Activated CD4-positive, alpha-beta T cell treated with anti-CD3 and anti-CD28 coated beads for 24 hours (primary cell): ENCODE data around the gene KIT.

ENCODE experiments used
- DNase-seq, 2 donors: peaks; one replicate each; pipeline ENCODE4 v3.0.0-alpha.2; 2020; ENCODE audit warnings: low read depth in 2 of 2

Gene KIT

GRCh38 chr4:54660591-54660990 lies 2.8 kb downstream of the KIT start:
- DNase-seq, result no peak

- DNase-seq, result no peak
Measured at GRCh38 chr4:54661169-54661568, 3.4 kb downstream of the KIT start.

GRCh38 chr4:54661686-54662085 lies 3.9 kb downstream of the KIT start:
- DNase-seq, result no peak

- DNase-seq, result no peak
Measured at GRCh38 chr4:54662123-54662522, 4.4 kb downstream of the KIT start.

GRCh38 chr4:54662901-54663585 lies 5.3 kb downstream of the KIT start:
- DNase-seq, result no peak

GRCh38 chr4:54664400-54664799 lies 6.6 kb downstream of the KIT start:
- DNase-seq, result no peak

- DNase-seq, result no peak
Measured at GRCh38 chr4:54668014-54668611, 10.4 kb downstream of the KIT start.

GRCh38 chr4:54669831-54670230 lies 12.1 kb downstream of the KIT start:
- no peak for DNase-seq

- DNase-seq, result no peak
Measured at GRCh38 chr4:54675721-54676461, 18.1 kb downstream of the KIT start.

GRCh38 chr4:54676658-54677057 lies 18.9 kb downstream of the KIT start:
- DNase-seq, result no peak

- DNase-seq, result no peak
Measured at GRCh38 chr4:54677416-54677815, 19.7 kb downstream of the KIT start.

GRCh38 chr4:54677853-54678650 lies 20.3 kb downstream of the KIT start:
- no peak for DNase-seq

- no peak for DNase-seq
Measured at GRCh38 chr4:54678826-54679225, 21.1 kb downstream of the KIT start.

- DNase-seq, result no peak
Measured at GRCh38 chr4:54679813-54680212, 22.1 kb downstream of the KIT start.

- DNase-seq, result peak; percentile 23 to 40
Measured at GRCh38 chr4:54683616-54684346, 26.0 kb downstream of the KIT start.

GRCh38 chr4:54685810-54686209 lies 28.1 kb downstream of the KIT start:
- no peak for DNase-seq

GRCh38 chr4:54687887-54688841 lies 30.4 kb downstream of the KIT start:
- DNase-seq, result no peak

GRCh38 chr4:54695337-54695736 lies 37.6 kb downstream of the KIT start:
- DNase-seq, result no peak

- no peak for DNase-seq
Measured at GRCh38 chr4:54695788-54696187, 38.0 kb downstream of the KIT start.

- no peak for DNase-seq
Measured at GRCh38 chr4:54696649-54697048, 38.9 kb downstream of the KIT start.
